HEK293 (cell line): ENCODE measurements around the gene PAN2.

Experiments used
- GFI1B ChIP-seq: fragments of 450-650 bp; formaldehyde crosslinking; IDR thresholded peaks from 2 replicates; pipeline ENCODE4 v1.5.1; 2016; ENCODE audit warnings: missing biosample characterization, missing genetic modification characterization
- GLI4 ChIP-seq: fragments of 450-650 bp; formaldehyde crosslinking; IDR thresholded peaks from 2 replicates; pipeline ENCODE4 v1.5.1; 2016; ENCODE audit warnings: missing biosample characterization, missing genetic modification characterization
- HOXD13 ChIP-seq: sonication (generic); formaldehyde crosslinking; IDR thresholded peaks from 2 replicates; pipeline ENCODE4 v1.8.0; 2022; ENCODE audit warnings: missing genetic modification reagents, borderline replicate concordance
- IKZF3 ChIP-seq: fragments of 450-650 bp; IDR thresholded peaks from 2 replicates; pipeline ENCODE4 v1.5.0; 2018; ENCODE audit warnings: missing biosample characterization, mild to moderate bottlenecking, missing genetic modification characterization, moderate library complexity
- KLF16 ChIP-seq: fragments of 450-650 bp; formaldehyde crosslinking; IDR thresholded peaks from 2 replicates; pipeline ENCODE4 v1.5.1; 2017; ENCODE audit warnings: missing biosample characterization, missing genetic modification characterization
- KLF9 ChIP-seq: fragments of 450-650 bp; formaldehyde crosslinking; IDR thresholded peaks from 2 replicates; pipeline ENCODE4 v1.5.1; 2016; ENCODE audit warnings: missing biosample characterization, missing genetic modification characterization, low read depth
- MYNN ChIP-seq: fragments of 450-650 bp; formaldehyde crosslinking; IDR thresholded peaks from 2 replicates; pipeline ENCODE4 v1.5.1; 2016; ENCODE audit warnings: missing biosample characterization, missing genetic modification characterization, borderline replicate concordance
- RBAK ChIP-seq: fragments of 450-650 bp; formaldehyde crosslinking; IDR thresholded peaks from 2 replicates; pipeline ENCODE4 v1.5.1; 2016; ENCODE audit warnings: missing biosample characterization, missing genetic modification characterization
- SETDB1 ChIP-seq: IDR thresholded peaks from one replicate; pipeline ENCODE4 v1.6.1; 2017; ENCODE audit warnings: mild to moderate bottlenecking, low read length, moderate library complexity, mixed read lengths; ENCODE audit not compliant: insufficient read length
- TCF7L2 ChIP-seq: IDR thresholded peaks from 2 replicates; pipeline ENCODE4 v1.6.1; 2011; ENCODE audit warnings: low read depth, mild to moderate bottlenecking, inconsistent platforms, low read length, moderate library complexity, borderline replicate concordance
- YY1 ChIP-seq: fragments of 450-650 bp; formaldehyde crosslinking; IDR thresholded peaks from 2 replicates; pipeline ENCODE4 v1.5.1; 2018; ENCODE audit warnings: missing biosample characterization, missing genetic modification characterization
- ZFP41 ChIP-seq: fragments of 450-650 bp; formaldehyde crosslinking; IDR thresholded peaks from 2 replicates; pipeline ENCODE4 v1.5.1; 2016; ENCODE audit warnings: missing biosample characterization, missing genetic modification characterization, borderline replicate concordance
- ZFP69B ChIP-seq: fragments of 450-650 bp; formaldehyde crosslinking; IDR thresholded peaks from 2 replicates; pipeline ENCODE4 v1.5.1; 2016; ENCODE audit warnings: missing biosample characterization, missing genetic modification characterization
- ZIC2 ChIP-seq: fragments of 450-650 bp; formaldehyde crosslinking; IDR thresholded peaks from 2 replicates; pipeline ENCODE4 v1.5.1; 2016; ENCODE audit warnings: missing biosample characterization, missing genetic modification characterization
- ZNF146 ChIP-seq: fragments of 450-650 bp; formaldehyde crosslinking; IDR thresholded peaks from 2 replicates; pipeline ENCODE4 v1.5.1; 2016; ENCODE audit warnings: missing biosample characterization, missing genetic modification characterization
- ZNF174 ChIP-seq: fragments of 450-650 bp; formaldehyde crosslinking; IDR thresholded peaks from 2 replicates; pipeline ENCODE4 v1.5.0; 2017; ENCODE audit warnings: missing biosample characterization, mild to moderate bottlenecking, missing genetic modification characterization
- ZNF19 ChIP-seq: fragments of 450-650 bp; formaldehyde crosslinking; IDR thresholded peaks from 2 replicates; pipeline ENCODE4; 2016; ENCODE audit warnings: missing biosample characterization, missing genetic modification characterization, low read depth
- ZNF274 ChIP-seq, 2 experiments: fragments of 200-500 bp in 1 of 2; fragments of 450-650 bp in 1 of 2; sonication (Bioruptor generic) in 1 of 2; formaldehyde crosslinking in 1 of 2; IDR thresholded peaks; 2 replicates each; pipeline versions ENCODE4 v1.5.1 to v1.6.1; 2014 to 2016; ENCODE audit warnings: borderline replicate concordance in 1 of 2, inconsistent platforms in 1 of 2, low read length in 1 of 2, missing biosample characterization in 1 of 2, missing genetic modification characterization in 1 of 2
- ZNF433 ChIP-seq: fragments of 450-650 bp; formaldehyde crosslinking; IDR thresholded peaks from 2 replicates; pipeline ENCODE4 v1.5.1; 2016; ENCODE audit warnings: missing biosample characterization, missing genetic modification characterization, low read depth
- ZNF510 ChIP-seq: fragments of 450-650 bp; formaldehyde crosslinking; IDR thresholded peaks from 2 replicates; pipeline ENCODE4 v1.5.1; 2018; ENCODE audit warnings: mild to moderate bottlenecking, missing genetic modification characterization, missing biosample characterization; ENCODE audit not compliant: insufficient replicate concordance
- ZNF529 ChIP-seq: fragments of 450-650 bp; formaldehyde crosslinking; IDR thresholded peaks from 2 replicates; pipeline ENCODE4 v1.5.1; 2017; ENCODE audit warnings: missing genetic modification characterization, missing biosample characterization; ENCODE audit not compliant: insufficient replicate concordance
- ZNF600 ChIP-seq: fragments of 450-650 bp; formaldehyde crosslinking; IDR thresholded peaks from 2 replicates; pipeline ENCODE4 v1.5.1; 2016; ENCODE audit warnings: missing biosample characterization, missing genetic modification characterization
- ZNF610 ChIP-seq: fragments of 450-650 bp; formaldehyde crosslinking; IDR thresholded peaks from 2 replicates; pipeline ENCODE4 v1.5.1; 2016; ENCODE audit warnings: missing biosample characterization, missing genetic modification characterization, borderline replicate concordance
- ZNF660 ChIP-seq: fragments of 450-650 bp; IDR thresholded peaks from 2 replicates; pipeline ENCODE4 v1.5.1; 2018; ENCODE audit warnings: missing biosample characterization, mild to moderate bottlenecking, missing genetic modification characterization
- ZNF776 ChIP-seq: fragments of 450-650 bp; formaldehyde crosslinking; IDR thresholded peaks from 2 replicates; pipeline ENCODE4 v1.5.0; 2017; ENCODE audit warnings: missing biosample characterization, missing genetic modification characterization, borderline replicate concordance
- ZNF792 ChIP-seq: fragments of 450-650 bp; formaldehyde crosslinking; IDR thresholded peaks from 2 replicates; pipeline ENCODE4 v1.5.1; 2016; ENCODE audit warnings: missing biosample characterization, missing genetic modification characterization
- ZNF830 ChIP-seq: fragments of 450-650 bp; IDR thresholded peaks from 2 replicates; pipeline ENCODE4 v1.5.0; 2018; ENCODE audit warnings: missing biosample characterization, missing genetic modification characterization, low read depth, mild to moderate bottlenecking, moderate library complexity
- TF ChIP-seq, protein P1 (sequence below): fragments of 450-650 bp; formaldehyde crosslinking; IDR thresholded peaks from 2 replicates; pipeline ENCODE4 v1.5.1; 2016; ENCODE audit warnings: missing biosample characterization, missing genetic modification characterization
- TF ChIP-seq, protein P2 (sequence below): fragments of 450-650 bp; formaldehyde crosslinking; IDR thresholded peaks from 2 replicates; pipeline ENCODE4 v1.5.1; 2016; ENCODE audit warnings: missing biosample characterization, missing genetic modification characterization
- TF ChIP-seq, protein P3 (sequence below): fragments of 450-650 bp; formaldehyde crosslinking; IDR thresholded peaks from 2 replicates; pipeline ENCODE4 v1.5.1; 2017; ENCODE audit warnings: missing biosample characterization, missing genetic modification characterization
- TF ChIP-seq, protein P4 (sequence below): fragments of 450-650 bp; formaldehyde crosslinking; IDR thresholded peaks from 2 replicates; pipeline ENCODE4 v1.5.0; 2017; ENCODE audit warnings: missing biosample characterization, missing genetic modification characterization, borderline replicate concordance

The PAN2 gene

DNA sequence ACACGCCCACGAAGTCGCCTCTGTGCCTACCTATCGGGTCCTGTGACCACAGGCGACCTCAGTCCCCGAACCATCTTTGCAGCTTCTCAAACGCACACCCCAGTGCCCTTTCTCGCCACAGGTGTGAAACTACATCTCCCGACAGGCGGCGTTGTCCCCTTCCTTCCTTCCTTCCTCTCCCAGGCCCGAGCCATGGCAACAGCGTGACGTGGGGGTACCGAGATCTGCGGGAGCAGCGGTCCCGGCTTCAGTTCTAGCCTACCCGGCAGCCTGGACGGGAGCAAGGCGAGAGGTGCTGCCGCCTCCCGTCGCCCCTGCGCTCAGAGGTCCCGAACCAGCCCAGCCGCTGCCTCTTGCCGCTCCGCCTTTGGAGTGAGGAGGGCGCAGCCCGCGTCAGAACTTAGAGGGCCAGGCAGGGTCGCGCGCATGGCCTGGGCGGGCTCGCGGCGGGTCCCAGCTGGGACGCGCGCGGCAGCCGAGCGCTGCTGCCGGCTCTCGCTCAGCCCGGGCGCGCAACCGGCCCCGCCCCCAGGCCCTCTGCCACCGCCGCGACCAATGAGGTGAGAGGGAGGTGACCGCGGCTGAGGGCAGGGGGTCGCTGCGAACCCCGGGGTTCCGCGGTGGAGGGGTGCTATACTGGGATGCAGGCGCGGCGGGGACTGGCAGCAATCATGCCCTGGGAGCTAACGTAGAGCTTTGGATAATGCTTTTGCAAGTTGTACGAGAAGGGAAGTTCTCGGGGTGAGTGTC lies 66.9 kb downstream of the PAN2 start, which contains the start of gene COQ10A (continued):
- TF ChIP-seq, protein P1, sequence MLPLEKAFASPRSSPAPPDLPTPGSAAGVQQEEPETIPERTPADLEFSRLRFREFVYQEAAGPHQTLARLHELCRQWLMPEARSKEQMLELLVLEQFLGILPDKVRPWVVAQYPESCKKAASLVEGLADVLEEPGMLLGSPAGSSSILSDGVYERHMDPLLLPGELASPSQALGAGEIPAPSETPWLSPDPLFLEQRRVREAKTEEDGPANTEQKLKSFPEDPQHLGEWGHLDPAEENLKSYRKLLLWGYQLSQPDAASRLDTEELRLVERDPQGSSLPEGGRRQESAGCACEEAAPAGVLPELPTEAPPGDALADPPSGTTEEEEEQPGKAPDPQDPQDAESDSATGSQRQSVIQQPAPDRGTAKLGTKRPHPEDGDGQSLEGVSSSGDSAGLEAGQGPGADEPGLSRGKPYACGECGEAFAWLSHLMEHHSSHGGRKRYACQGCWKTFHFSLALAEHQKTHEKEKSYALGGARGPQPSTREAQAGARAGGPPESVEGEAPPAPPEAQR (tag by site-specific recombination), result no peak
- TF ChIP-seq ZNF174 (tag by site-specific recombination) (no peak), ZFP41 (tag by site-specific recombination) (no peak), ZNF600 (tag by site-specific recombination) (peak; percentile 91), RBAK (tag by site-specific recombination) (no peak), SETDB1 (no peak), GLI4 (tag by site-specific recombination) (peak; percentile 78; the same call in 1 of the 2 replicates), ZNF146 (tag by site-specific recombination) (peak; percentile 31; the same call in 1 of the 2 replicates), ZNF510 (tag by site-specific recombination) (no peak), KLF16 (tag by site-specific recombination) (0 out of 2 replicates have a peak, but pooled peaks have one; percentile 60), MYNN (no peak), GFI1B (tag by site-specific recombination) (no peak), ZNF830 (no peak), ZNF274 (IDR thresholded peaks at IDR 0.05; ENCODE audit: low read length) (no peak), ZNF274 (tag by site-specific recombination; IDR thresholded peaks at IDR 0.05; ENCODE audit: borderline replicate concordance) (no peak), KLF9 (tag by site-specific recombination) (peak; percentile 37; the same call in 1 of the 2 replicates), ZNF792 (tag by site-specific recombination) (0 out of 2 replicates have a peak, but pooled peaks have one; percentile 54), ZNF433 (no peak), ZFP69B (tag by site-specific recombination) (peak; percentile 79), TCF7L2 (no peak), ZNF19 (no peak), ZNF660 (tag by site-specific recombination) (peak; percentile 82), ZNF610 (tag by site-specific recombination) (peak; percentile 93), IKZF3 (tag by site-specific recombination) (peak; percentile 80), ZNF776 (tag by site-specific recombination) (no peak), ZIC2 (peak; percentile 74), ZNF529 (tag by site-specific recombination) (no peak), HOXD13 (no peak), YY1 (tag by site-specific recombination) (peak; percentile 65; the same call in 1 of the 2 replicates)
- TF ChIP-seq, protein P2, sequence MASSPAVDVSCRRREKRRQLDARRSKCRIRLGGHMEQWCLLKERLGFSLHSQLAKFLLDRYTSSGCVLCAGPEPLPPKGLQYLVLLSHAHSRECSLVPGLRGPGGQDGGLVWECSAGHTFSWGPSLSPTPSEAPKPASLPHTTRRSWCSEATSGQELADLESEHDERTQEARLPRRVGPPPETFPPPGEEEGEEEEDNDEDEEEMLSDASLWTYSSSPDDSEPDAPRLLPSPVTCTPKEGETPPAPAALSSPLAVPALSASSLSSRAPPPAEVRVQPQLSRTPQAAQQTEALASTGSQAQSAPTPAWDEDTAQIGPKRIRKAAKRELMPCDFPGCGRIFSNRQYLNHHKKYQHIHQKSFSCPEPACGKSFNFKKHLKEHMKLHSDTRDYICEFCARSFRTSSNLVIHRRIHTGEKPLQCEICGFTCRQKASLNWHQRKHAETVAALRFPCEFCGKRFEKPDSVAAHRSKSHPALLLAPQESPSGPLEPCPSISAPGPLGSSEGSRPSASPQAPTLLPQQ (tag by site-specific recombination), result peak; percentile 91
- TF ChIP-seq, protein P3, sequence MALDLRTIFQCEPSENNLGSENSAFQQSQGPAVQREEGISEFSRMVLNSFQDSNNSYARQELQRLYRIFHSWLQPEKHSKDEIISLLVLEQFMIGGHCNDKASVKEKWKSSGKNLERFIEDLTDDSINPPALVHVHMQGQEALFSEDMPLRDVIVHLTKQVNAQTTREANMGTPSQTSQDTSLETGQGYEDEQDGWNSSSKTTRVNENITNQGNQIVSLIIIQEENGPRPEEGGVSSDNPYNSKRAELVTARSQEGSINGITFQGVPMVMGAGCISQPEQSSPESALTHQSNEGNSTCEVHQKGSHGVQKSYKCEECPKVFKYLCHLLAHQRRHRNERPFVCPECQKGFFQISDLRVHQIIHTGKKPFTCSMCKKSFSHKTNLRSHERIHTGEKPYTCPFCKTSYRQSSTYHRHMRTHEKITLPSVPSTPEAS (tag by site-specific recombination), result no peak
- TF ChIP-seq, protein P4, sequence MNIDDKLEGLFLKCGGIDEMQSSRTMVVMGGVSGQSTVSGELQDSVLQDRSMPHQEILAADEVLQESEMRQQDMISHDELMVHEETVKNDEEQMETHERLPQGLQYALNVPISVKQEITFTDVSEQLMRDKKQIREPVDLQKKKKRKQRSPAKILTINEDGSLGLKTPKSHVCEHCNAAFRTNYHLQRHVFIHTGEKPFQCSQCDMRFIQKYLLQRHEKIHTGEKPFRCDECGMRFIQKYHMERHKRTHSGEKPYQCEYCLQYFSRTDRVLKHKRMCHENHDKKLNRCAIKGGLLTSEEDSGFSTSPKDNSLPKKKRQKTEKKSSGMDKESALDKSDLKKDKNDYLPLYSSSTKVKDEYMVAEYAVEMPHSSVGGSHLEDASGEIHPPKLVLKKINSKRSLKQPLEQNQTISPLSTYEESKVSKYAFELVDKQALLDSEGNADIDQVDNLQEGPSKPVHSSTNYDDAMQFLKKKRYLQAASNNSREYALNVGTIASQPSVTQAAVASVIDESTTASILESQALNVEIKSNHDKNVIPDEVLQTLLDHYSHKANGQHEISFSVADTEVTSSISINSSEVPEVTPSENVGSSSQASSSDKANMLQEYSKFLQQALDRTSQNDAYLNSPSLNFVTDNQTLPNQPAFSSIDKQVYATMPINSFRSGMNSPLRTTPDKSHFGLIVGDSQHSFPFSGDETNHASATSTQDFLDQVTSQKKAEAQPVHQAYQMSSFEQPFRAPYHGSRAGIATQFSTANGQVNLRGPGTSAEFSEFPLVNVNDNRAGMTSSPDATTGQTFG (tag by site-specific recombination), result no peak
